ENCODE measurements around the gene TGM3.

The TGM3 gene

GRCh38 chr20:2293971-2294370, 1.8 kb upstream of the TGM3 start:
- Histone ChIP-seq H3K18ac (ENCODE audit: low read depth in 1 of 2, low read length in 2 of 2) (no peak overlapping the region), H3K4ac (ENCODE audit: low read depth in 1 of 2, low read length in 2 of 2) (no peak overlapping the region), H3K4me3 (ENCODE audit: insufficient read depth in 1 of 2, low read depth in 1 of 2, low read length in 2 of 2) (no peak overlapping the region), H2AK5ac (ENCODE audit: low read length, severe bottlenecking) (no peak overlapping the region), H3K79me1 (replicated peaks; ENCODE audit: low read length, poor library complexity, severe bottlenecking) (no peaks in the 10 kb centered on the region), H3K27me3 (ENCODE audit: control insufficient read depth in 1 of 2, insufficient read depth in 1 of 2, low read length in 2 of 2) (peaks cover 0 to 37% of the 10 kb centered on the region in 2 experiments), H3K4me1 (ENCODE audit: control insufficient read depth, insufficient read depth, low read depth, low read length) (peaks cover 5% of the 10 kb centered on the region), H4K8ac (ENCODE audit: low read length) (no peak overlapping the region), H3K9ac (ENCODE audit: low read length) (no peak overlapping the region), H4K91ac (ENCODE audit: low read length) (no peak overlapping the region), H3K36me3 (ENCODE audit: control insufficient read depth in 1 of 2, insufficient read depth in 2 of 2, low read depth in 1 of 2, low read length in 2 of 2) (no peaks in the 10 kb centered on the region), H2BK5ac (ENCODE audit: low read depth, low read length, poor library complexity, severe bottlenecking) (no peak overlapping the region), H2BK15ac (ENCODE audit: low read depth, poor library complexity, severe bottlenecking) (no peak overlapping the region), H3K9me3 (ENCODE audit: control insufficient read depth, low read length) (no peaks in the 10 kb centered on the region), H2BK12ac (ENCODE audit: low read length in 2 of 2) (no peak overlapping the region), H3K27ac (ENCODE audit: low read length, poor library complexity, severe bottlenecking) (no peak overlapping the region), H3K23ac (ENCODE audit: low read length in 2 of 2) (no peak overlapping the region), H2AFZ (ENCODE audit: low read depth, low read length) (no peak overlapping the region), H3K4me2 (ENCODE audit: low read length, poor library complexity, severe bottlenecking) (no peak overlapping the region), H2BK120ac (ENCODE audit: low read depth, low read length) (no peak overlapping the region), H3K14ac (ENCODE audit: low read length in 2 of 2) (no peak overlapping the region)
- no peak for DNase-seq
- WGBS: 93% methylated on average over 4 of the region's 4 CpGs

GRCh38 chr20:2295286-2295685, 515 bp upstream of the TGM3 start:
- Histone ChIP-seq H4K8ac (ENCODE audit: low read length) (no peak overlapping the region), H2BK15ac (ENCODE audit: low read depth, poor library complexity, severe bottlenecking) (no peak overlapping the region), H3K79me1 (replicated peaks; ENCODE audit: low read length, poor library complexity, severe bottlenecking) (no peaks in the 10 kb centered on the region), H3K4me1 (ENCODE audit: control insufficient read depth, insufficient read depth, low read depth, low read length) (peaks cover 5% of the 10 kb centered on the region), H3K4me2 (ENCODE audit: low read length, poor library complexity, severe bottlenecking) (no peak overlapping the region), H3K23ac (ENCODE audit: low read length in 2 of 2) (no peak overlapping the region), H2BK5ac (ENCODE audit: low read depth, low read length, poor library complexity, severe bottlenecking) (no peak overlapping the region), H4K91ac (ENCODE audit: low read length) (no peak overlapping the region), H3K27me3 (ENCODE audit: control insufficient read depth in 1 of 2, insufficient read depth in 1 of 2, low read length in 2 of 2) (peaks cover 0 to 37% of the 10 kb centered on the region in 2 experiments), H3K9ac (ENCODE audit: low read length) (no peak overlapping the region), H3K18ac (ENCODE audit: low read depth in 1 of 2, low read length in 2 of 2) (no peak overlapping the region), H2BK120ac (ENCODE audit: low read depth, low read length) (no peak overlapping the region), H3K9me3 (ENCODE audit: control insufficient read depth, low read length) (no peaks in the 10 kb centered on the region), H3K27ac (ENCODE audit: low read length, poor library complexity, severe bottlenecking) (no peak overlapping the region), H3K14ac (ENCODE audit: low read length in 2 of 2) (no peak overlapping the region), H2BK12ac (ENCODE audit: low read length in 2 of 2) (no peak overlapping the region), H3K4ac (ENCODE audit: low read depth in 1 of 2, low read length in 2 of 2) (no peak overlapping the region), H2AFZ (ENCODE audit: low read depth, low read length) (no peak overlapping the region), H3K4me3 (ENCODE audit: insufficient read depth in 1 of 2, low read depth in 1 of 2, low read length in 2 of 2) (no peak overlapping the region), H3K36me3 (ENCODE audit: control insufficient read depth in 1 of 2, insufficient read depth in 2 of 2, low read depth in 1 of 2, low read length in 2 of 2) (no peaks in the 10 kb centered on the region), H2AK5ac (ENCODE audit: low read length, severe bottlenecking) (no peak overlapping the region)
- 77% methylated on average over 7 of the region's 7 CpGs for WGBS
- DNase-seq: no peak

GRCh38 chr20:2296524-2297356, 939 bp downstream of the TGM3 start:
- H3K14ac ChIP-seq (ENCODE audit: low read length in 2 of 2): no peak overlapping the region
- 77% methylated on average over 5 of the region's 5 CpGs for WGBS
- DNase-seq: no peak
- H3K4me2 ChIP-seq (ENCODE audit: low read length, poor library complexity, severe bottlenecking): no peak overlapping the region
- no peak overlapping the region for H2AFZ ChIP-seq (ENCODE audit: low read depth, low read length)
- no peak overlapping the region for H4K91ac ChIP-seq (ENCODE audit: low read length)
- no peak overlapping the region for H2BK15ac ChIP-seq (ENCODE audit: low read depth, poor library complexity, severe bottlenecking)
- no peak overlapping the region for H3K4ac ChIP-seq (ENCODE audit: low read depth in 1 of 2, low read length in 2 of 2)
- peaks cover 0 to 38% of the 10 kb centered on the region in 2 experiments for H3K27me3 ChIP-seq (ENCODE audit: control insufficient read depth in 1 of 2, insufficient read depth in 1 of 2, low read length in 2 of 2)
- no peak overlapping the region for H2AK5ac ChIP-seq (ENCODE audit: low read length, severe bottlenecking)
- H3K79me1 ChIP-seq (replicated peaks; ENCODE audit: low read length, poor library complexity, severe bottlenecking): no peaks in the 10 kb centered on the region
- no peak overlapping the region for H3K18ac ChIP-seq (ENCODE audit: low read depth in 1 of 2, low read length in 2 of 2)
- peaks cover 5% of the 10 kb centered on the region for H3K4me1 ChIP-seq (ENCODE audit: control insufficient read depth, insufficient read depth, low read depth, low read length)
- no peak overlapping the region for H3K9ac ChIP-seq (ENCODE audit: low read length)
- no peak overlapping the region for H3K27ac ChIP-seq (ENCODE audit: low read length, poor library complexity, severe bottlenecking)
- no peak overlapping the region for H2BK12ac ChIP-seq (ENCODE audit: low read length in 2 of 2)
- no peak overlapping the region for H3K4me3 ChIP-seq (ENCODE audit: insufficient read depth in 1 of 2, low read depth in 1 of 2, low read length in 2 of 2)
- no peak overlapping the region for H2BK120ac ChIP-seq (ENCODE audit: low read depth, low read length)
- H4K8ac ChIP-seq (ENCODE audit: low read length): no peak overlapping the region
- no peak overlapping the region for H2BK5ac ChIP-seq (ENCODE audit: low read depth, low read length, poor library complexity, severe bottlenecking)
- H3K9me3 ChIP-seq (ENCODE audit: control insufficient read depth, low read length): no peaks in the 10 kb centered on the region
- no peaks in the 10 kb centered on the region for H3K36me3 ChIP-seq (ENCODE audit: control insufficient read depth in 1 of 2, insufficient read depth in 2 of 2, low read depth in 1 of 2, low read length in 2 of 2)
- no peak overlapping the region for H3K23ac ChIP-seq (ENCODE audit: low read length in 2 of 2)

DNA sequence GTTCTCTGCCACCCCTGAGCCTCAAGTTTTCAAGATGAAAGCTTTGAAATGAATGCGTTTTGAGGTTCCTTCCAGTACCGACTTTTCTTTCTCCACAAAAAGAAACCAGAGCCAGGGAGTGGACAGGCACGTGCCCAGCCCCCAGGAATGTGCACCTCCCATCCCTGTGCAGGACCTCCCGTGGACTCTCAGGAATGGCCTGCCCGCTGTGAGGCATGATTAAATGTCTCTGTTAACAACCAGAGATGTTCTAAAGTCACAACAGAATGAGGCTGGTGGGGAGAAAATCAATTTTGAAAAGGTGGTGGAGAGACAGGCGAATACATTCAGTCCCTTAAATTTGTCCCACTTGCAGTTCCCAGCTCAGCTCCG, 1.5 kb downstream of the TGM3 start:
- H3K4ac ChIP-seq (ENCODE audit: low read depth in 1 of 2, low read length in 2 of 2): no peak overlapping the region
- H3K27me3 ChIP-seq (ENCODE audit: control insufficient read depth in 1 of 2, insufficient read depth in 1 of 2, low read length in 2 of 2): peaks cover 0 to 38% of the 10 kb centered on the region in 2 experiments
- no peak overlapping the region for H3K18ac ChIP-seq (ENCODE audit: low read depth in 1 of 2, low read length in 2 of 2)
- 48% methylated on average over 7 of the region's 7 CpGs for WGBS
- no peaks in the 10 kb centered on the region for H3K36me3 ChIP-seq (ENCODE audit: control insufficient read depth in 1 of 2, insufficient read depth in 2 of 2, low read depth in 1 of 2, low read length in 2 of 2)
- DNase-seq: no peak
- H3K9ac ChIP-seq (ENCODE audit: low read length): no peak overlapping the region
- no peaks in the 10 kb centered on the region for H3K9me3 ChIP-seq (ENCODE audit: control insufficient read depth, low read length)
- H2BK12ac ChIP-seq (ENCODE audit: low read length in 2 of 2): no peak overlapping the region
- H2AK5ac ChIP-seq (ENCODE audit: low read length, severe bottlenecking): no peak overlapping the region
- no peak overlapping the region for H4K91ac ChIP-seq (ENCODE audit: low read length)
- no peak overlapping the region for H2AFZ ChIP-seq (ENCODE audit: low read depth, low read length)
- no peaks in the 10 kb centered on the region for H3K79me1 ChIP-seq (replicated peaks; ENCODE audit: low read length, poor library complexity, severe bottlenecking)
- no peak overlapping the region for H4K8ac ChIP-seq (ENCODE audit: low read length)
- no peak overlapping the region for H3K14ac ChIP-seq (ENCODE audit: low read length in 2 of 2)
- H3K23ac ChIP-seq (ENCODE audit: low read length in 2 of 2): no peak overlapping the region
- H3K4me2 ChIP-seq (ENCODE audit: low read length, poor library complexity, severe bottlenecking): no peak overlapping the region
- no peak overlapping the region for H2BK120ac ChIP-seq (ENCODE audit: low read depth, low read length)
- H3K4me3 ChIP-seq (ENCODE audit: insufficient read depth in 1 of 2, low read depth in 1 of 2, low read length in 2 of 2): no peak overlapping the region
- H2BK5ac ChIP-seq (ENCODE audit: low read depth, low read length, poor library complexity, severe bottlenecking): no peak overlapping the region
- H3K4me1 ChIP-seq (ENCODE audit: control insufficient read depth, insufficient read depth, low read depth, low read length): peaks cover 5% of the 10 kb centered on the region
- H3K27ac ChIP-seq (ENCODE audit: low read length, poor library complexity, severe bottlenecking): no peak overlapping the region
- no peak overlapping the region for H2BK15ac ChIP-seq (ENCODE audit: low read depth, poor library complexity, severe bottlenecking)

Measured in mesenchymal stem cell (in vitro differentiated cells and primary cell).